ENCODE results near the gene FAM83E.

The FAM83E gene

GRCh38 chr19:48571378-48572162 is 43.3 kb downstream of the FAM83E start:
- DNase-seq: no peak

GRCh38 chr19:48569814-48570213 is 45.1 kb downstream of the FAM83E start:
- DNase-seq: no peak

- DNase-seq: no peak
These were observed 46.5 kb downstream of the FAM83E start for GRCh38 chr19:48568345-48568886.

- no peak for DNase-seq
These were observed 49.8 kb downstream of the FAM83E start for GRCh38 chr19:48565090-48565489.
